HG02763 (cell line): ENCODE measurements around the gene CNOT8.
A peak's percentile ranks its signal among the peaks of the same experiment; 100 is the strongest.
"Not testable (repeated sequence)": the region's sequence is repeated elsewhere in the genome, so short reads cannot be mapped to it uniquely, and the experiment has no call there.

Source experiments
- ATAC-seq: cut with Tn5 transposase; IDR thresholded peaks from one replicate; pipeline ENCODE4 v1.9.1; 2021; ENCODE audit warnings: mild to moderate bottlenecking, moderate library complexity; ENCODE audit not compliant: unreplicated experiment

CNOT8 gene

DNA sequence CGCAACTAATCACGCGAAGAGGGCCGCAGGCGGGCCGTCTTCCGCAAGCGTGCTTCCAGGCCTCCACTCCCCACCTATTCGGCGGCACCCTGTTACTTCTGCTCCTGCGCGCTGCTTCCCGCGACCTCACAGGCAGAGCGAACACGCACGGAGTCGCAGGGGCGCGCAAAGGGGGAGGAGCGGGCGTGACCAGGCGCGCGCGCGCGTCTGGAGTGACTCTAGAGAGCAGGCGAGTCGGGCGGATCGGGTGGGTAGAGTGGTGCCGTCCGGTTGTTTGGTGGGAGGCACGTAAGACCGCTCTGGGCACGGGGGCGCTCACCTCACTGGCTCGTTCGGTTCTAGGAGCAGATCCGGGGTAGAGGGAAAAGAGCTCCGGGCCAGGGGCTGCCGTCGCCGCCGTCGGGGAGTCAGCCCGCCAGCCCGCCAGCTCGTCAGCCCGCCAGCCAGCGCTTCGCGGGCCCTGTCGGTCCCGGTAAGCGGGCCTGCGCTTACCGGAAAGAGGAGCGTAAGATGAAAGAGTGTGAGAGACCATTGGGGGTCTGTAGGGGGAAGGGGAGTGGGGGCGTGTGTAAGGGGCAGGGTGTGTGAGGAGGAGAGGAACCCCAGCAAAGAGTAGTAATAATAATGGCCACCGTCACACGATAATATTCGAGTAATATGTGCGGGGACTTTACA is at the start of gene CNOT8:
Gene CNOT8 (plus strand): TSS at position 331 of the 675 bp plus-strand sequence. CDS start 4,652 bp downstream, outside the sequence.
- ATAC-seq: peak; percentile 79

DNA sequence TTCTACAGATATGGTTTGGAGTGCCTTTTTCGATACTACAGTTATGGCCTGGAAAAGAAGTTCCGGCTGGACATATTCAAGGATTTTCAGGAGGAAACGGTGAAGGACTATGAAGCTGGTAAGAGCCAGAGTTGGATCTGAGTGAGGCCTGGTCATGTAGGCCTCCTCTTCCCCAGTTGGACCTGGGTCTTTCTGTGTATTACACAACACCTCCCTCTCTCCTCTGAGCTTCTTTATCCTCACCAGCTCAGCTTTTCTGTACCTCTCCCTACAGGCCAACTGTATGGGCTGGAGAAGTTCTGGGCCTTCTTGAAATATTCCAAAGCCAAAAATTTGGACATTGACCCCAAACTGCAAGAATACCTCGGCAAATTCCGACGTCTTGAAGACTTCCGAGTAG is 47.2 kb upstream of the CNOT8 start:
- ATAC-seq: no peak

DNA sequence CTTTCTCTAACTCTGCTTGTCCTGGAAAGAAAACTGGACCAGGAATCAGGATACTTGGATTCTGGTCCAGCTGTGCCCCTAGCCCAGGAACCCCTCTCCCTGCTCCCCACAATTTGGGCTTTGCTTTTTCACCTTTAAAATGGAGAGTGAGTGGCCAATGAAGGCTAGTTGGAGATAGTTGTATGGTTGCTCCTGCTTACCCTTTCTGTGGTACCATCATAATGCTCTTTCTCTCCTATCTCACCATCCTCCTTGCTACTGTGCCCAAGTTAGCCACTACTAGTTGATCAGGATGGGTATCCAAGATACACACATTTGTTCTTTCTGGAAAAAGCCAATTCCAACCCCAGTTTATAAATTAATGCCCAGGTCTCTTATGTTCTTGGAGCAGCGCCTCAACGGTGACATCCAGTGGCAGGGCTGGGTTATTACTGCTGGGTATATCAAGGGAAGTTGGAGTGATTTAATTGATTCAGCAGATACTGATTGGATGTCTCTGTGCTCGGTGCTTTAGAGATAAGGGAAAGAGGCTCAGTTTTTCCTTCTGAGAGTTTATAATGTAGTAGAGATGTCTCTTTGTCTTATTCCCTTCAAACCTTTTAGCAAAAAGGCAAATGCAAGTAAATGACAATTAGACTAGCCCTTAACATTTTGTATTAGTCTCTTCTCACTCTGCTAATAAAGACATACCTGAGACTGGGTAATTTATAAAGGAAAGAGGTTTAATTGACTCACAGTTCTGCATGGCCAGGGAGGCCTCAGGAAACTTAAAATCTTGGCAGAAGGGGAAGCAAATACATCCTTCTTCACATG is 46.6 kb upstream of the CNOT8 start:
- no peak for ATAC-seq

DNA sequence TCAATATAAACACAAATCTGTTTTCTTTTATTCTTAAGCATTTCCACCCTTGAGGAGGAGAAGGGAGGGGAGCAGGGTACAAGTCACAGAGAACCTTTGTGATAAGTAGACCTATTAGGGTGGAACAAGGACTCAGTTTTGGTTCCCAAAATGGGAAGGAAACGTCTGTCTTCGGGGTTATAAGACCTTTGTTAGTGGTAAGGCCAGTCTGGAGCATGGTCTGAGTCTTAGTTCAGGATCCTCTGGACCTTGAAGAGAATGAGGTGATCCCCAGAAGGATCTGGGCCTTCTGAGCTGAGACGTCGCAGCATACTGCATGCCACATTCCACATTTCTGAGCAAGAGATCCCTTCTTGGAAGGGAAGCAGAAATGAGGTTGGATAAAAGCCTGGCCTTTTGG is 45.3 kb upstream of the CNOT8 start:
- ATAC-seq: no peak

DNA sequence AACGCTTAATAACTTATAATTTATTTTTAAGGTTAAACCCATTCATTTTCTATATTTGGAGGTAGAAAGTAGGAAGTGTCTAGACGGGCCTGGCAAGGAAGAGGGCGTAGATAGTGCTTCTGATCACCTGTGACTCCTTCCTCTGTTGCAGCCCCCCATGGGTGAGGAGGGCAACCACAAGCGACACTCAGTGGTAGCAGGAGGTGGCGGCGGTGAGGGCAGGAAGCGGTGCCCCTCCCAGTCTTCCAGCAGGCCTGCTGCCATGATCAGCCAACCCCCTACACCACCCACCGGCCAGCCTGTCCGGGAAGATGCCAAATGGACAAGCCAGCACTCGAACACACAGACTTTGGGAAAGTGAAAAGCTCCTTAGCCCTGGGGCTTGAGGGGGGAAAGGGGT is 44.7 kb upstream of the CNOT8 start:
- ATAC-seq: no peak

DNA sequence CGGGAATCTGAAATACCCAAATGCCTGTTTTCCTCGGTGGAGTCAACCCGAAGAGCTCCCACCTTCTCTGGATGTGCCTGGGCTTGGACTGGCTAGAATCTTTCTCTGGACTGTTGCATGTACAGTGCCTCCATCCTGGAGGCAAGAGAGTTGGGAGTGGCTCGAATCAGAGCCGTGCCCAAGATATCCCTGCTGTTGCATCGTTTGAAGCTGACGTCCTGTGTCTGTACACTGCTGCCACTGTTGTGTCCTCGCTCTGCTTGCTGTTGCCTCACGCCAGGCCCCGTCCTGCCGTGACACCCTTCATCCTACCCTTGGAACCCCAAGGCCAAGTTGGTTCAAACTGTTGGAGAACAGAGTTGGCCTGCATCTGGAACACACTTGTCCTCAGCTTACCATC is 43.4 kb upstream of the CNOT8 start:
- ATAC-seq: no peak

DNA sequence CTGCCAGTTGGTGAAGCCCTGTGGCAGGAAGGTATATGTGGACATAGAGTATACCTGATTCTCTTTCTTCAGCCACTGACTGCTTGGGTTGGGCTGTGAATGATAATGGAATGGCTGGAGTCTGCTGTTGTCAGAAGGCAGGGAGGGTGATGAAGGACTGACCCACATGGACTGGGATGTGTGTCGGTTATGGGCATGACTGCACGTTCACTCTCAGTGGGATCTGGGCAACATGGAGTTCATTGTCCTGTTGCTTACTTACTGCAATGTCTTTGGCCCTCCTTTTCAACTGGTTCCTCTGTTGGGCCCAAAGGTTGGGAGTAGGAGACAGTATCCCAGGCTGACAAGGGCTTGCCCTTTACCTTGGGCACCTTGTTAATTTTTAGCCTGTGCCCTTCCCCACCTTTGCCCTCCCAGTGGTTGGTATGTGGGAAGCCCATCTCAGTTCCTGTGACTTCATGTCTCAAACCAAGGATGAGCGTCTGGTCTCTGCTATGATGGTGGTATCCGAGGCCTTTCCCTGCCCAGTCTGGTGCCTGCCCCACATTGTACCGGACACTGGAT is 42.7 kb upstream of the CNOT8 start:
- ATAC-seq: no peak

DNA sequence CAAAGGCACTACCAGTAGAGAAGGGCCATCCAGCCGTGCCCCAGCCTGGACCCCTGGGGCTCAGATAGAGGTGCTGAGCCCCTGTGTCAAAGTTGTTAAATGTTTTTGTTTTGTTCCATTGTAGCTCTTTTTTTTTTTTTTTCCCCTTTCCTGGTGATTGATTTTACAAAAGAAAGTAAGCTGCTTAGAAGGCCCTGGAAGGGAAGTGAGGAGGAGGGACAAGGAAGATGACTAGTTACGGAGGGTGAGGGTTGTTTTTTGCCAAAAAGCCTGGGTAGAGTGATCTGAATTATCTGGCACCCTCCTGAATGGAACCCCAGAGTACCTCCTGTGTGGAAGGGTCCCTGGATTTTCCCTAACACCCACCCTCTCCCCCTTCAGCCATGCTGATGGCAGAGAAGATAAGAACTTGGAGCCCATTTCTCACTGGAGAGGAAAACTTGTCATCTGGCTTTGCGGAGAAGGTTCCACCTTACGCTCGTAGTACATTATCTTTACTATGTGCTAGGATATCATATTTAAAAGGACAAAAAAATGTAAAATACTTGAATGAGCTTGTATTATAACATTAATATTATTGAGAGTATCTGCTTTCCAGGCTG is 41.4 kb upstream of the CNOT8 start:
- ATAC-seq: no peak

DNA sequence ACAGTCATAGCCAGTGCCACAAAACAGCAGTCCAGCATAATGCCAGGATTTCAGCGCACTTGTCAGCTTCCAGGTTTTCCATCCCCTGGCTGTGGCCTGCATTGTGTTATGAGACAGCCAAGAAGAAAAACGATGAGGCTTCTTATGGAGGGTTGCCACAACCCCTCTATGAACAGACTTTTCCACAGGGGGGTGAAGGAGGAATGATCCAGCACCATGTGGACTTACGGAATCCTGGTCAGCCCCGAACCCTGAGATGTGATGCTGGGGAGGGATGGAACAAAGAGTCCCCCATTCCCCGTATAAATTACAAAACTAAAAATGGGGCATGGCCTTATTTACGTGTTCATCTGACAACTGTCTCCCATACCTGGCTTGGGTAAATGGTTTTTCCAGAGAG is 40.6 kb upstream of the CNOT8 start:
- no peak for ATAC-seq

DNA sequence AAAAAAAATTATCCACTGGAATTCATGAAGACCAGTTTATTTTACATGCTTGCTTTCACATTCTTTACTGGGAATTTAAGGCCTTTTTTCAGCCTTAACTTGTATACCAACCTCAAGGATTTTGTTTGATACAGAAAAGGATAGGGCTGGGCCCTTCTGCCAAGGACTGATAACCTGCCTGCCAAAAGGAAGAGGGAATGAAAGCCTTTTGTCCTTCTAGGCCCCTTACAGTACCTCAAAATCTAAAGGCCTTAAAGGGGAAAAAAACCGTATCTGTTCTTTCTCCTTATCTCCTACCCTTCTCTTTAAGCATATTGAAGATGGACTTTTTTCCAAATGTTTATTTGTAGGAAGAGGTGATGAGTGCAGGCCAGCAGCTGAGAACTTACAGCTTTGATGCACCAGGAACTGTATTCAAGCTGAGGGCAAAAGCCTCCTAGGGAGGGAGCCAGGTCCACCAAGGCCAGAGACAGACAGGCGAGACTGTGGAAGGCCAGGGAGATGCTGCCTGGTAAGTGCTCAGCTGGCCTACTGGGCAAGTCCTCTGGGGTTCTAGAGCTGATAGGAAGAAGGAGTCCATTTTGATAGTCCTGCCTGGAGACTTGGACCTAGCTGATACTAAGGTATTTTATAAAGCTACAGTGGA is 39.8 kb upstream of the CNOT8 start:
- ATAC-seq: no peak

DNA sequence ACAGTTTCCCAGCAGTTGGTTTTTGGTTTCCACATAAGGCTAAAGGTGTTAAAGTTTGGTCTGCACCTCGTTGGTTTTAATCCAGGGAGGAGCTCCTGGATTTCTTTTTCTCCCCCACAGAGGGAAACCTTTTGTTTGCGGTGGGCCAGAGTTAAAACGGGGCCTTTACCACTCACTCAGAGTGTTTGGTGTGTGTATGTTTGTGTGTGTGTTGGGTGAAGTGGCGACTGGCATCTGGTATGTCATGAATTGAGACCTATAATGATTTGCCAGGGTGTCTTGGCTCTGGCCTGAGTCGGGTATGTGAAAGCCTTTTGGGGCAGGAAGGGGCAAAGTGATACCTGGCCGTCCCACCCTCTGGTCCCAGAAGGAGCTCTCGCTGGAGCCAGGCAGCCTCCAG is 38.9 kb upstream of the CNOT8 start:
- ATAC-seq: no peak

DNA sequence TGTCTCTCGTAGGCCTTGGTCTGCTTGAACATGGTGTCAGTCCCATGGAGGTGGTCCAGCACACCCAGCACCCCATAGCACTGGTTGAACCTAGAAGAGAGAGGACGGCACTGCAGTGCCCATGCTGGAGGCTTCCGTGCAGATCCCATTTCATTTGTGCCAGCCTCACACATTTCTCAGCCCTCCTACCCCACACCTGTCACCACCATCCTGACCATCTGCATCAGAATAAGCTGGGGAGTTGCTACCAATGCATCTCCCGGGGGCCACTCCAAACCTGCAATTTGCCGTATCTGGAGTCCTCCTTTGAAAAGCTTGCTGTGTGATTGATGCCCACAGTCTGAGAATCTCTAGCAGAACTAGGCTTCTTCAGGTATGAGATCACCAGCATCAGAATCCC is 38.0 kb upstream of the CNOT8 start:
- ATAC-seq: no peak

DNA sequence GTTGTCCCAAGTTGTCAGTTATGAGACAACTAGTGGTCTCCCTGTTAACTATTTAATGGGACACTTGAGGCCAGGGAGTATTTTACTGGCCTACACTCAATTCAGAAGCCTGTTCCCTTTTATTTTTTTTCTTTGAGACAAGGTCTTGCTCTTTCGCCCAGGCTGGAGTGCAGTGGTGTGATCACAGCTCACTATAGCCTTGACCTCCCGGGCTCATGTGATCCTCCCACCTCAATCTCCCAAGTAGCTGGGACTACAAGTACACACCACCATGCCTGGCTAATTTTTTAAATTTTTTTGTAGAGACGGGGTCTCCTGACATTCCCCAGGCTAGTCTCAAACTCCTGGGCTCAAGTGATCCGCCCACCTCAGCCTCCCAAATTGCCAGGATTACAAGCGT is 35.5 kb upstream of the CNOT8 start:
- ATAC-seq: not testable (repeated sequence)

DNA sequence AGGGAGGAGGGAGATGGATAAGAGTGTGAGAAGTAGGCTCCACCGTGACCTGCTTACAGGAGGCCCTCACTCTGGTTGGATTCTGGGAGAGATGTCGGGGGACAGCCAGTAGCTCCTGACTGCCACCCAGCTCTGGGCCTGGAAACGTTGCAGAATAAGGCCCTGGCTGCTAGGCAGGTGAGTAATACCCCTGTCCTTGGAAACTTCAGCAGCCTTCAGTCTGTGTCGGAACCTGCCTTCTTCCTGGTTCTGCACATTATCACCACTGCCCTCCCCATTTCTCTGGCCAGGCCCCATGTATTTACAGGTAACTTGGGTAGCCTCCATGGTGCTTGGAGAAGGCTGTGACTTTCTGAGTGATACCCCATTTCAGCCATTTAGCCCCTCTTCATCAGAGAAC is 34.8 kb upstream of the CNOT8 start:
- ATAC-seq: no peak

DNA sequence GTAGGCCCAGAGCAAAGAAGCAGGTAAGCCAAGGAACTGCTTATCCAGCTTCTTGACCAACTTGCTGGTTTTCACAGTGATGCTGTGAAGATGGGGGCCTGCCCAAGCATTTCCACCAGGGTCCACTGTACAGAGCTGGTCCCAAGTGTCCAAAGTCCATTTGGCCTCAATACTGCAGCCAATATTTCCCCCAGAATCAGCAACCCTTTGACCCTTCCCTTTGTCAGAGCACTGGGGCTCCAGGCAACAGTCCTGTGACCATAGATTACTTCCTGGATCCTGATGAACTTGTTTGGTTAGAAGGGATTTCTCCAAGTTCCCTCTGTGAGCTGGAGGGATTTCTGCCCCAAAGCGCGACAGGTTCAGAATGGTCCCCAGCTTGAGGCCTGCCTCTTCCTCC is 34.4 kb upstream of the CNOT8 start:
- ATAC-seq: no peak

DNA sequence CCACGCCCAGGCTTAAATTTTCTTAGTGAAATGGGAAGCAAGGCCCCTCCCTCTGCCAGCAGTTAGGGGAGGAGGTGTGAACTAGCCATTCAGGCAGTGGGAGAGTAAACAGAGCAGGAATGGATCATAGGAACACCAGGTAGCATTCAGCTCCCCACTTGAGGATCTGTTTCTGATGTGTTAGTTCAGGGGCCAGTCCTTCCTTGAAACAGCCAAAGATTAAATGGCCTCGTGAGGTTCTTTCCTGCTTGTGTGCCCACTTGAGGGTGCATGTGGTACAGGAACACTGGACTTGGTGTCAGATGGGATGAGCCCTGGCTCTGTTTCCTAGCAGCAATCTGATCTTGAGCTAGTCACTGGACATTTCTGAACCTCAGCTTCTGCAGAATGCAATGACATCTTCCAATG is 29.2 kb upstream of the CNOT8 start:
- no peak for ATAC-seq

DNA sequence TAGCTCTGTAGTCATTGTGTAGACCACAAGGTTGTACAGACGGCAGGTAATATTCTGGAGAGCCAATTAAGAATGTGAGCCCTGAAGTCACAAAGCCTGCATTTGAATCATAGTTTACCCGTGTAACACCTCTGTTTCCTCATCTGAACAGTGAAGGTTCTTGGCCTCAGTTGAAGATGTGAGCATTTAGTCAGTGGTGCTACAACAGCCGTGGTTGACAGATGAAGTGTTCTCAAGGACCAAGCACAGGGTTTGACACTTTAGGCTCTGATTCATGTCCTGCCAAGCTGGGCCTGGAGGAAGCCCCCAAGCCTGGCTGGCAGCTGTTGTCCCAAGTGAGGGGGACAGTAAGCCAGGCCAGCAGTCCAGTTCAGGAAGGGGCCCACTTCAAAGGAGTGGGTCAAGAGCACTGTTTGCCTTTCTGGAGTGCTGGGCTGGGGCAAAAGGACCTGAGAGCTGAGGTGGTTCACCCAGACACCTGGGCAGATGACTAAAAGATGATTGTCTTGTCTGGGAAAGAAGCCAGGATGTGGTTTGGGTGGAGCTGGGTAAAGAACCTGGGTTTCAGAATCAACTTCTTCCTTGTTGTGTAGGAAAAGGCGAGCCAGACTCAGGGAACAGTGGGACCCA is 28.7 kb upstream of the CNOT8 start:
- ATAC-seq: no peak

DNA sequence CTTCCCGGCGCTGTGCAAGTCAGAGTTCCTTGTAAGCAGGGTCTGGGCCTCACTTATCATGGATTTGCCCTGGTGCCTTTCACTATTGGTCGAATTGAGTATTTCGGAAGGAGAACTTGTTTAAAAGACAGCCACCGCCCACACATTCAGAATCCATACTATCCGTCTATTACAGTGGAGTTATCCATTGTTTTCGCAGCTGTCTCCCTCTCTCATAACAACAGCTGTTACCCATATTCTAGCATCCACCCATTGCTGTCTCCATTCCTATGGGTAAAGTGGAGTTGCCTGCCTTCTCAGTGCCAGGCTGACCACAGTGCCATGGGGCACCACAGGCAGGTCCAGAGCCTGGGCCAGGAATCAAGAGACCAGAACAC is 28.2 kb upstream of the CNOT8 start:
- no peak for ATAC-seq

DNA sequence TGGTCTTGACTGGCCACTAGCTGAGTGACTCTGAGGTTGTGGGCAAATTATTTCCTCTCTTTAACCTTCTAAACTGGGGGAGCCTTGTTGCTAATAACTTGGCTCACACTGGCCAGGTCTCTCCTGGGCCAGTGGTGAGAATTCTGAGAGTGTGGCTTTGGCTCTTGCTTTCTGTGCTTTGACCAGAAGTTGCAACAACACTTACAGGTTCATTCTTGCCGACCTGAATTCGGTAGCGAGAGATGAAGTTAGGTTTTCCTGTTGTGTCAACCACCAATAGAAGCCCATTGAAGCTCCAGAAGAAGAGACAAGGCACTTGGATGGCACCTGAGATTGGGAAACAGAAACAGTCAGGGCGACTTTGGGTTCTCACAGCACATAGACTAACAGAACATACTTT is 27.8 kb upstream of the CNOT8 start:
- no peak for ATAC-seq

DNA sequence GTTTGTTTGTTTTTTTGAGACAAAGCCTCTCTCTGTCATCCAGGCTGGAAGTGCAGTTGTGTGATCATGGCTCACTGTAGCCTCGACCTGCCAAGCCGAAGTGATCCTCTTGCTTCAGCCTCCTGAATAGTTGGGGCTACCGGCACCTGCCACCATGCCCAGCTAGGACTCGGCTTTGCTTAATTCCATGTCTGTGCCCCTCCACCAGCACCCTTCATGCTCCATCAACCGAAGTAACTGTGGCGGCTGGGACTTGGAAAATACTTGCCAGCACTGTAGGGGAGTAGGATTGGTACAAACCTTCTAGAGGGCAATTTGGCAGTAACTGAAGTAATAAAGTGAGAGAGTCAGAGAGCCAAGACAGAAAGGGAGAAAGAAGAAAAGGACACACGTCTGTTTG is 27.0 kb upstream of the CNOT8 start:
- ATAC-seq: no peak

DNA sequence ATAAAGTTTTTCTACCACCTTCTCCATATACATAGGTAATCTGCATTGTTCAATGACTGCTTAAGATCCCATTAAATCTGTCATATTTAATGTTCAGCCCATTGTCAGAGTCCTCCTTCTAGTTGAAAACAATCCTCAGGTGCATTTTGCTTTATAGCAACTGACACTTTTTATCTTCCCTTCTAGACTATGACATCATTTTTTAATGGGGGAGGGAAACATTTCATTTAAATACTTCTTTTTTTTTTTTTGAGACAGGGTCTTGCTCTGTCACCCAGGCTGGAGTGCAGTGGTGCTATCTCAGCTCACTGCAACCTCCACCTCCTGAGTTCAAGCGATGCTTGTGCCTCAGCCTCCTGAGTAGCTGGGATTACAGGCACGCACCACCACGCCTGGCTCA is 25.6 kb upstream of the CNOT8 start:
- ATAC-seq: not testable (repeated sequence)
